Liver (tissue), 3 donors: Measurements from ENCODE around the gene PCDH12.

ENCODE experiments used
- CTCF ChIP-seq: fragments of 150-350 bp; IDR thresholded peaks from 2 replicates; pipeline ENCODE4 v1.5.1; 2017; ENCODE audit warnings: improper control_type of control experiment, low read depth, low read length; ENCODE audit not compliant: missing input control
- EGR1 ChIP-seq, 2 donors: IDR thresholded peaks; 2 replicates each; pipeline ENCODE4 v1.6.1; 2016 to 2018; ENCODE audit warnings: antibody characterized with exemption in 2 of 2, low read depth in 2 of 2
- JUND ChIP-seq, 2 donors: IDR thresholded peaks; 2 replicates each; pipeline ENCODE4 v1.6.1; 2016; ENCODE audit warnings: antibody characterized with exemption in 2 of 2
- NR2F2 ChIP-seq: IDR thresholded peaks from 2 replicates; pipeline ENCODE4 v1.6.1; 2016; ENCODE audit warnings: antibody characterized with exemption
- RAD21 ChIP-seq, 2 donors: IDR thresholded peaks; 2 replicates each; pipeline ENCODE4 v1.6.1; 2016; ENCODE audit warnings: antibody characterized with exemption in 2 of 2, mild to moderate bottlenecking in 2 of 2
- RXRA ChIP-seq, 2 donors: IDR thresholded peaks; 2 replicates each; pipeline ENCODE4 v1.6.1; 2017 to 2018; ENCODE audit warnings: antibody characterized with exemption in 2 of 2, mild to moderate bottlenecking in 1 of 2
- TAF1 ChIP-seq: conservative IDR thresholded peaks from 2 replicates; pipeline ENCODE4 v1.6.1; 2016; ENCODE audit warnings: antibody characterized with exemption, mild to moderate bottlenecking
- YY1 ChIP-seq: IDR thresholded peaks from 2 replicates; pipeline ENCODE4 v1.6.1; 2016; ENCODE audit warnings: antibody characterized with exemption, mild to moderate bottlenecking
- TF ChIP-seq, protein P1 (sequence below): IDR thresholded peaks from 2 replicates; pipeline ENCODE4 v1.6.1; 2016; ENCODE audit warnings: antibody characterized with exemption, mild to moderate bottlenecking
- TF ChIP-seq, protein P2 (sequence below): IDR thresholded peaks from 2 replicates; pipeline ENCODE4 v1.6.1; 2016; ENCODE audit warnings: antibody characterized with exemption
- donor health status: healthy.
- donor health status: healthy.

GRCh38 chr5:141952020-141952419 lies 6.0 kb downstream of the PCDH12 start:
- TF ChIP-seq CTCF (no peak), RAD21 (IDR thresholded peaks at IDR 0.05) (no peak), TAF1 (no peak), EGR1 (IDR thresholded peaks at IDR 0.05; ENCODE audit: low read depth in 2 of 2) (no peak), NR2F2 (no peak), JUND (IDR thresholded peaks at IDR 0.05) (no peak), YY1 (no peak), RXRA (IDR thresholded peaks at IDR 0.05) (no peak)
- TF ChIP-seq, protein P1, sequence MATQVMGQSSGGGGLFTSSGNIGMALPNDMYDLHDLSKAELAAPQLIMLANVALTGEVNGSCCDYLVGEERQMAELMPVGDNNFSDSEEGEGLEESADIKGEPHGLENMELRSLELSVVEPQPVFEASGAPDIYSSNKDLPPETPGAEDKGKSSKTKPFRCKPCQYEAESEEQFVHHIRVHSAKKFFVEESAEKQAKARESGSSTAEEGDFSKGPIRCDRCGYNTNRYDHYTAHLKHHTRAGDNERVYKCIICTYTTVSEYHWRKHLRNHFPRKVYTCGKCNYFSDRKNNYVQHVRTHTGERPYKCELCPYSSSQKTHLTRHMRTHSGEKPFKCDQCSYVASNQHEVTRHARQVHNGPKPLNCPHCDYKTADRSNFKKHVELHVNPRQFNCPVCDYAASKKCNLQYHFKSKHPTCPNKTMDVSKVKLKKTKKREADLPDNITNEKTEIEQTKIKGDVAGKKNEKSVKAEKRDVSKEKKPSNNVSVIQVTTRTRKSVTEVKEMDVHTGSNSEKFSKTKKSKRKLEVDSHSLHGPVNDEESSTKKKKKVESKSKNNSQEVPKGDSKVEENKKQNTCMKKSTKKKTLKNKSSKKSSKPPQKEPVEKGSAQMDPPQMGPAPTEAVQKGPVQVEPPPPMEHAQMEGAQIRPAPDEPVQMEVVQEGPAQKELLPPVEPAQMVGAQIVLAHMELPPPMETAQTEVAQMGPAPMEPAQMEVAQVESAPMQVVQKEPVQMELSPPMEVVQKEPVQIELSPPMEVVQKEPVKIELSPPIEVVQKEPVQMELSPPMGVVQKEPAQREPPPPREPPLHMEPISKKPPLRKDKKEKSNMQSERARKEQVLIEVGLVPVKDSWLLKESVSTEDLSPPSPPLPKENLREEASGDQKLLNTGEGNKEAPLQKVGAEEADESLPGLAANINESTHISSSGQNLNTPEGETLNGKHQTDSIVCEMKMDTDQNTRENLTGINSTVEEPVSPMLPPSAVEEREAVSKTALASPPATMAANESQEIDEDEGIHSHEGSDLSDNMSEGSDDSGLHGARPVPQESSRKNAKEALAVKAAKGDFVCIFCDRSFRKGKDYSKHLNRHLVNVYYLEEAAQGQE, result no peak
- TF ChIP-seq, protein P2, sequence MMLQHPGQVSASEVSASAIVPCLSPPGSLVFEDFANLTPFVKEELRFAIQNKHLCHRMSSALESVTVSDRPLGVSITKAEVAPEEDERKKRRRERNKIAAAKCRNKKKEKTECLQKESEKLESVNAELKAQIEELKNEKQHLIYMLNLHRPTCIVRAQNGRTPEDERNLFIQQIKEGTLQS, result no peak
